HG02678 (cell line): ENCODE data around the gene DOCK4.

Experiments used
- ATAC-seq: cut with Tn5 transposase; IDR thresholded peaks from one replicate; pipeline ENCODE4 v1.9.1; 2021; ENCODE audit warnings: mild to moderate bottlenecking, moderate library complexity; ENCODE audit not compliant: unreplicated experiment

DOCK4 gene

GRCh38 chr7:112116894-112117293 lies 89.3 kb downstream of the DOCK4 start:
- no peak for ATAC-seq

GRCh38 chr7:112116358-112116757 lies 89.8 kb downstream of the DOCK4 start:
- no peak for ATAC-seq

GRCh38 chr7:112115880-112116279 lies 90.3 kb downstream of the DOCK4 start:
- no peak for ATAC-seq

GRCh38 chr7:112113913-112114575 lies 92.2 kb downstream of the DOCK4 start:
- ATAC-seq, result no peak

DNA sequence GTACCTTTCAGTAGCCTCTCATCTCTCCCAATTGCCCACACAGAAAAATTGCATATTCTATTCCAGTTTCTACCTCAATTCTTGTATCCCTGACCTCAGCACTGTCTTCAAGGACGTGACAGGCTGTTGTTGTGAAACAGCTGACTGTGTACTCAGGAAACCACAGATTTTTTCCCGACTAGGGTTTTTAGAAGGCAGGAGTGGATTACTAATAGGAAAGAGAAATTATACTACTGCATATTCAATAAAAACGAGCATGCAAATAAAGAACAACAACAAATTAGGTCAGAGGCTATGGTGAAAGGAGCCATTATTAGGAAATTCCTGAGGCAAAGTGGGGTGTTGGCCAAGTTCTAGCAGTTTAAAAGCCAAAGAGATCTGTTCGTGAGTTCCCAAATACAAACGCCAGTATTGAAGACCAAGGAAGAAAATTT lies 93.4 kb downstream of the DOCK4 start:
- no peak for ATAC-seq

GRCh38 chr7:112110651-112111050 lies 95.5 kb downstream of the DOCK4 start:
- no peak for ATAC-seq

GRCh38 chr7:112110175-112110574 lies 96.0 kb downstream of the DOCK4 start:
- ATAC-seq, result no peak

GRCh38 chr7:112108981-112109380 lies 97.2 kb downstream of the DOCK4 start:
- no peak for ATAC-seq

DNA sequence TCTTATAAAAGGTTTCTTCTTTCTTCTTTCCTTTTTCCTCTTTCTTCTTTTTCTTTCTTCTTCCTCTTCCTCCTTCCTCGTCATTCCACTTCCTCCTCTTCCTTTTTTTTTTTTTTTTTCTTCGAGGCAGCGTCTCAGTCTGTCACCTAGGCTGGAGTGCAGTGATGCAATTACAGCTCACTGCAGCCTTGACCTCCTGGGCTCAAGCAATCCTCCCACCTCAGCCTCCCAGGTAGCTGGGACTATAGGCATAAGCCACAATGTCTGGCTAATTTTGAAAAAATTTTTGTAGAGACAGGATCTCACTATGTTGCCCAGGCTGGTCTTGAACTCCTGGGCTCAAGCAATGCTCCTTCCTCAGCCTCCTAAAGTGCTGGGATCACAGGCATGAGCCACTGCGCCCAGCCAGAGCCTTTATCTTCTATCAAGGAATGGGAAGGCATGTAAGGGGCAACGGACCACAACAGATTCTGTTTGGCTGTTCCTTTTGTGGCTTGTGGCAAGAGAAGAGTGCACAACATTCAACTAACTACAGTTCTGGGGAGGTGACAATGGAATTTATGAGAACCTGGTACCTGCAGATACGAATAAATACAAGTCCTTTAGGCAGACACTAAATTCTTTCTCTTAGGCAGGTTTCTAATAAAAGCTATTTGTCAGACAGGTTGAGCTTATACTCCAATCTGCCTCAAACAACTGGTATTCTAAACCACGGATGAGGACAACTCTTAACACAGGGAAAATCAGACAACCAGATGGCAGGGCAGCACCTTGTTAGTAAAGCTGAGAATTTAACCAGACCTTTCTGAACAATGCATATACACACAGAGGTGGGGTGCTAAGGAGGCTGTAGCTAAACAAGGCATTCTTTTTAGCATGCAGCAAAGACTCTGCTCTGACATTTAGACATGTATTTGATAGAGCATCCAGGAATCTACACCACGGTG lies 100.3 kb downstream of the DOCK4 start:
- ATAC-seq, result no peak

DNA sequence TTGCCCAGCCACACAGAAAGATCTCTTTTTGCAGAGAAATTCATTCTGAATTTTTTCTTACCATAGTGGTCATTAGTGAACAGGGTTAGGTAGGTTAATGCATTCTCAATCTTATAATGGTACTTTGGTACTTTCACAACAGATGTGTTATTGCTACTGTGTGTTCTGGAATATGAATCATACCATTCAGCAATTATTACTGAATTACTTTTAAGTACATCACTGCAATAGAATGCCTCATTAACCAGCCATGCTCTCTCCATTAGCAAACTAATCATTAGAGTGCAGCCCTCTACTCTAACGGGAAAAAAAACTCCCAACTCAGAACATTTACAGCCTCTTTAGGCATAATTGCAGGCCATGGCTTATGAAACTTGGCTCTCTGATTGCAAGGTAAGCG lies 102.1 kb downstream of the DOCK4 start:
- no peak for ATAC-seq

GRCh38 chr7:112103246-112103645 lies 103.0 kb downstream of the DOCK4 start:
- ATAC-seq, result no peak

- no peak for ATAC-seq
Measured at GRCh38 chr7:112101201-112101846, 104.9 kb downstream of the DOCK4 start.

DNA sequence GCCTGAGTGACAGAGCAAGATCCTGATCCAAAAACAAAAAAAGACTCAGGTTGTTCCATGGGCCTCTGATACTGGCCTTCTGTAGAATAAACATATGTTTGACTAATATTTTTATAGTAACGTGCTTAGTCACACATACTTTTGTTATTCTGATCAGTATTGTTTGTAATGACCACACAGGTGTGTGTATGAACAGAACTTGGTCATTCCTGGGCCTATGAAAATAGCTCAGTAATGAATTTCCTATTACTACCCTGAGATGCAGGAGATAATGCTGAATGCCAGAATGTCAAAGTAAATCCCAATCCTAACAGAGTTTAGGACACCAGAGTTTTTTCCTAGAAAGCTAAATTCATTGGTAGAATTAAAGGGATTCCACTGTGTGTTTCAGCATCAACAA lies 108.7 kb downstream of the DOCK4 start:
- ATAC-seq, result no peak

DNA sequence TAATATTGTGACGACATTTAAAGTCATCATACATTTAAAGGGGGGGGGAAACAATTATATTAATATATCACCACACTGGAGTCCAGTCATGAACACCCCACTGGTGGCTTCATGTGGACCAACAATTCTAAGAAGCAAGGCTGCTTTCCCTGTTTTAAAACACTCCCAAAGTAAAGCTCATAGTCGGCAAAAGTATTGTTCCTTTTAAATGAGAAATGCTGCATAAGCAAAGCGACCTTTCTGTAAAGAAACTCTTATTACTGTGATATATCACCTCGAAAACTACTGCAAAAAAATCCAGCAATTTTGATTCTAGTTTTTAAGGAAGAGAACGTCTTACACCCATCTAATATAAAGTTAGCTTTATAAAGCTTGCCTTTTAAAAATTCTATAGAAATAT lies 112.8 kb downstream of the DOCK4 start:
- no peak for ATAC-seq

DNA sequence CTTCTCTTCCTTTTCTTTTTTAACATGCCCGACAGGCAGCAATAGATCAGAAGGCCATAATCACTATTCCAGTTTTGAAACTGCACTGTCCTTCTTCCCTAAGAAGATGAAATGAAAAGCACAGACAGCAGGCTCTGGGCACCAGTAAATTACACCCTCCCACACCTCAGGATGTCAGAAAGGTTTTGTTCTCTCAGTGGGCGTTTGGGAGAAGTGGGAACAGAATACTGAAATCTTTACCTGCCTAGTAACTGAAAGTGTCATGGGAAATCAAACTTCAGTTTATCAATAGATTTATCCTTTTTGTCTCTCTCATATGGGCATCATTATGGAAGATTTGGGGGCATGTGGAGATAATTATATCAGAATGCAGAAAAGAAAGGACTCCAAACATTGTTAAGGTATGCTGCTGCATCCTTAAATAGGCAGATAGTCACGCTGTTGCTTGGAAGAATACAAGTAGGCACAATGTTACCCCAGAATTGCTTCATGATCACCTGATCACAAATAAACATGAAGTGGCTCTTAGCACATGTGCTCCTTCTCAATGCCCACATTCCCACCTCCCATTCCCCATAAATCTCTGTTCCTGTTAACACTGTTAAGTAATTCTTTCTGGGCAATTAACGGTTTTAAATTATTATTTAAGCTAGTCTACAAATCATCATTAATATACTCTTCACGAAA lies 113.3 kb downstream of the DOCK4 start:
- ATAC-seq, result no peak

GRCh38 chr7:112092306-112092705 lies 113.9 kb downstream of the DOCK4 start:
- ATAC-seq, result no peak

GRCh38 chr7:112091768-112092167 lies 114.4 kb downstream of the DOCK4 start:
- ATAC-seq, result no peak

DNA sequence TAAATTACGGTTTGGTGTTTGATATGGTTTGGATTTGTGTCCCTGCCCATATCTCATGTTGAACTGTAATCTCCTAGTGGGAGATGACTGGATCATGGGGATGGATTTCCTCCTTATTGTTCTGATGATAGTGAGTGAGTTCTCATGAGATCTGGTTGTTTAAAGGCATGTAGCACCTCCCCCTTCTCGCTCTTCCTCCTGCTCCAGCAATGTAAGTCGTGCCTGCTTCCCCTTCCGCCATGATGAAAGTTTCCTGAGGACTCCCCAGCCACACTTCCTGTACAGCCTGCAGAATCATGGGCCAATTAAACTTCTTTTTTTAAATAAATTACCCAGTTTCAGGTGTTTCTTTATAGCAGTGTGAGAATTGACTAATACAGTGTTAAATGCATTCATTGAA lies 116.6 kb downstream of the DOCK4 start:
- no peak for ATAC-seq

GRCh38 chr7:112088484-112089016 lies 117.6 kb downstream of the DOCK4 start:
- ATAC-seq, result no peak

DNA sequence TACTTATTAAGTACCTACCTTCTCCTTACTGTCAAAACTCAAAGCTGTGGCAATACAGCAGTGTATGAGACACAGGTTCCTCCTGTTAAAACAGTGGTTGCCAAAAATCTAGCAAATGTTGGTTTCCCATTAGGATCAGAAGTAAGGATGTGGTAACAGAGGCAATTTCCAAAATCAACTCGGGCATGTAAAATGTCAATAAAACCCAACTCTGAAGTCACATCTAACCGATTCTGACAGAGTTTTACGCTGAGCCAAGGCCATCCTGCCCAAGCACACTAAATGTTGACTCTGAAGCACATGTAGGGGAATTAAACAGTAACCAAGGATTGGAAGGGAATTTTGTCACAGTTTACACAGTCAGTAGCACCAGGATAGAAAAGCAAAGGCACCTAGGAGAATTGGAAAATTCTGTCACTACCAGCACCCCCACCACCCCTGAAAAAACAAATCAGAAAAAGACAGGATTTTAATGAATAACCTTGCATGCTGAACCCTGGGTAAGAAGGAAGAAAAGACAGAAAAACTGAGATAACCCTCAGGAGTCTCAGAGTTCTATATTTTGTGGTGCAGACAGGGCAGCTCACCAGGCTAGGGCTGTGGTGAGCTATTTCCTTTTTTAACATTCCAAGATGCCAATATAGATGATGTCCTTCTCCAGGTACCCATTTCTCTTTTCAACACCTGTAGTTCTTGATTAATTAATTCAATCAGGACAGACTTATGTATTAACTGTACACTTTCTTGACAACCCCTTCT lies 119.5 kb downstream of the DOCK4 start:
- ATAC-seq, result no peak
